ENCODE results near the gene GALNTL6. TPM values are rescaled to one million over a fixed set of nuclear protein-coding genes. Genes with fewer than 3 reads are reported as not detected.

The GALNTL6 gene
- total and polyA plus RNA-seq, 2 experiments from 2014 or later, result 0.38 to 0.40 TPM

DNA sequence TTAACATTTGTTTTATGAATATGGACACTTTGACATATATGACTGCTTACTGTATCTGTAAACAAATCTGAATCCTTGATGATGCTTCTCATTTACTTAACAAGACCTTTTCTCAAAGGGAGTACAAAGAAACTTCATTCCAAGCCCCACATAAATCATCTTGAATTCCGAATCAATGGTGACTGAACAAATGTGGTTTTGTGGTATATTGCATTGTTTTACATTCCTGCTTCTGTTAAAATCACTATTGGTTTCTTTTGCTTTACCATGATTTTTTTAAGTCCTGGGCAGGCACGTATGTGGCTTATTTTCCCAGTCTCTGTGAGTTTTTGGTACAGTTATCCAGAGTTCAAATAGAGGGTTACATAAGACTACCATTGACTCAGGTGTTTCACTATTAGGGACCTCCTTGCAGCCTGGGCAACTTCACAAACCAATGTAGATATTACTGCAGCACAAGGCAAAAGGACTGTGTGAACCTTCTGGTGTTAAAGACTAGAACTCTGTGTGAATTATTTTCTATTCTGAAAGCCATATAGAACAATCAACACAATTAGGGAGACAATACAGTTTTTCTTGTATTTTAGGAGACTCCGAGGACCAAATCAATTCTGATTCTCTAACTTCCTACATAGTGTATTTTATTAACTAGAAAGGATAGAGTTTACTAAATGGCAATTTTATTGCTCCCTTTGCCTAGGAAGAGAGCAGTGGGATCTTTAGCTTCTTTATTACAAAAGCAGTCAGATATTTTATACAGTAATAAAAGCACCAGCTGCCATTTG lies 196.4 kb downstream of the GALNTL6 start:
- H3K27me3 Mint-ChIP-seq (ENCODE audit: insufficient read depth, low read depth, poor library complexity), result no peaks in the 10 kb centered on the region
- H3K9me3 Mint-ChIP-seq, result no peaks in the 10 kb centered on the region
- H3K27ac Mint-ChIP-seq, result no peak overlapping the region
- H3K4me3 Mint-ChIP-seq, result no peak overlapping the region
- no peaks in the 10 kb centered on the region for H3K36me3 ChIP-seq (ENCODE audit: insufficient read depth)
- TF ChIP-seq, protein P1, sequence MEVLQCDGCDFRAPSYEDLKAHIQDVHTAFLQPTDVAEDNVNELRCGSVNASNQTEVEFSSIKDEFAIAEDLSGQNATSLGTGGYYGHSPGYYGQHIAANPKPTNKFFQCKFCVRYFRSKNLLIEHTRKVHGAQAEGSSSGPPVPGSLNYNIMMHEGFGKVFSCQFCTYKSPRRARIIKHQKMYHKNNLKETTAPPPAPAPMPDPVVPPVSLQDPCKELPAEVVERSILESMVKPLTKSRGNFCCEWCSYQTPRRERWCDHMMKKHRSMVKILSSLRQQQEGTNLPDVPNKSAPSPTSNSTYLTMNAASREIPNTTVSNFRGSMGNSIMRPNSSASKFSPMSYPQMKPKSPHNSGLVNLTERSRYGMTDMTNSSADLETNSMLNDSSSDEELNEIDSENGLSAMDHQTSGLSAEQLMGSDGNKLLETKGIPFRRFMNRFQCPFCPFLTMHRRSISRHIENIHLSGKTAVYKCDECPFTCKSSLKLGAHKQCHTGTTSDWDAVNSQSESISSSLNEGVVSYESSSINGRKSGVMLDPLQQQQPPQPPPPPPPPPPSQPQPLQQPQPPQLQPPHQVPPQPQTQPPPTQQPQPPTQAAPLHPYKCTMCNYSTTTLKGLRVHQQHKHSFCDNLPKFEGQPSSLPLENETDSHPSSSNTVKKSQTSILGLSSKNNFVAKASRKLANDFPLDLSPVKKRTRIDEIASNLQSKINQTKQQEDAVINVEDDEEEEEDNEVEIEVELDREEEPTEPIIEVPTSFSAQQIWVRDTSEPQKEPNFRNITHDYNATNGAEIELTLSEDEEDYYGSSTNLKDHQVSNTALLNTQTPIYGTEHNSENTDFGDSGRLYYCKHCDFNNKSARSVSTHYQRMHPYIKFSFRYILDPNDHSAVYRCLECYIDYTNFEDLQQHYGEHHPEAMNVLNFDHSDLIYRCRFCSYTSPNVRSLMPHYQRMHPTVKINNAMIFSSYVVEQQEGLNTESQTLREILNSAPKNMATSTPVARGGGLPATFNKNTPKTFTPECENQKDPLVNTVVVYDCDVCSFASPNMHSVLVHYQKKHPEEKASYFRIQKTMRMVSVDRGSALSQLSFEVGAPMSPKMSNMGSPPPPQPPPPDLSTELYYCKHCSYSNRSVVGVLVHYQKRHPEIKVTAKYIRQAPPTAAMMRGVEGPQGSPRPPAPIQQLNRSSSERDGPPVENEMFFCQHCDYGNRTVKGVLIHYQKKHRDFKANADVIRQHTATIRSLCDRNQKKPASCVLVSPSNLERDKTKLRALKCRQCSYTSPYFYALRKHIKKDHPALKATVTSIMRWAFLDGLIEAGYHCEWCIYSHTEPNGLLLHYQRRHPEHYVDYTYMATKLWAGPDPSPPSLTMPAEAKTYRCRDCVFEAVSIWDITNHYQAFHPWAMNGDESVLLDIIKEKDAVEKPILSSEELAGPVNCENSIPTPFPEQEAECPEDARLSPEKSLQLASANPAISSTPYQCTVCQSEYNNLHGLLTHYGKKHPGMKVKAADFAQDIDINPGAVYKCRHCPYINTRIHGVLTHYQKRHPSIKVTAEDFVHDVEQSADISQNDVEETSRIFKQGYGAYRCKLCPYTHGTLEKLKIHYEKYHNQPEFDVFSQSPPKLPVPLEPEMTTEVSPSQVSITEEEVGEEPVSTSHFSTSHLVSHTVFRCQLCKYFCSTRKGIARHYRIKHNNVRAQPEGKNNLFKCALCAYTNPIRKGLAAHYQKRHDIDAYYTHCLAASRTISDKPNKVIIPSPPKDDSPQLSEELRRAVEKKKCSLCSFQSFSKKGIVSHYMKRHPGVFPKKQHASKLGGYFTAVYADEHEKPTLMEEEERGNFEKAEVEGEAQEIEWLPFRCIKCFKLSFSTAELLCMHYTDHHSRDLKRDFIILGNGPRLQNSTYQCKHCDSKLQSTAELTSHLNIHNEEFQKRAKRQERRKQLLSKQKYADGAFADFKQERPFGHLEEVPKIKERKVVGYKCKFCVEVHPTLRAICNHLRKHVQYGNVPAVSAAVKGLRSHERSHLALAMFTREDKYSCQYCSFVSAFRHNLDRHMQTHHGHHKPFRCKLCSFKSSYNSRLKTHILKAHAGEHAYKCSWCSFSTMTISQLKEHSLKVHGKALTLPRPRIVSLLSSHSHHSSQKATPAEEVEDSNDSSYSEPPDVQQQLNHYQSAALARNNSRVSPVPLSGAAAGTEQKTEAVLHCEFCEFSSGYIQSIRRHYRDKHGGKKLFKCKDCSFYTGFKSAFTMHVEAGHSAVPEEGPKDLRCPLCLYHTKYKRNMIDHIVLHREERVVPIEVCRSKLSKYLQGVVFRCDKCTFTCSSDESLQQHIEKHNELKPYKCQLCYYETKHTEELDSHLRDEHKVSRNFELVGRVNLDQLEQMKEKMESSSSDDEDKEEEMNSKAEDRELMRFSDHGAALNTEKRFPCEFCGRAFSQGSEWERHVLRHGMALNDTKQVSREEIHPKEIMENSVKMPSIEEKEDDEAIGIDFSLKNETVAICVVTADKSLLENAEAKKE (CRISPR knock-in tag; IDR thresholded peaks at IDR 0.05), result no peak
- no peak for TF ChIP-seq POLR2AphosphoS5 (IDR thresholded peaks at IDR 0.05; ENCODE audit: low read depth)
- TF ChIP-seq EZH2 (IDR thresholded peaks at IDR 0.05; ENCODE audit: low read depth, unreplicated experiment), result no peak
- no peak for TF ChIP-seq CREB1 (CRISPR knock-in tag; IDR thresholded peaks at IDR 0.05; ENCODE audit: low read depth)
- TF ChIP-seq STAT1 (IDR thresholded peaks at IDR 0.05; ENCODE audit: unreplicated experiment), result no peak
- no peak for TF ChIP-seq CTCF (conservative IDR thresholded peaks at IDR 0.05; ENCODE audit: low read depth in 2 of 2)
- TF ChIP-seq, protein P2, sequence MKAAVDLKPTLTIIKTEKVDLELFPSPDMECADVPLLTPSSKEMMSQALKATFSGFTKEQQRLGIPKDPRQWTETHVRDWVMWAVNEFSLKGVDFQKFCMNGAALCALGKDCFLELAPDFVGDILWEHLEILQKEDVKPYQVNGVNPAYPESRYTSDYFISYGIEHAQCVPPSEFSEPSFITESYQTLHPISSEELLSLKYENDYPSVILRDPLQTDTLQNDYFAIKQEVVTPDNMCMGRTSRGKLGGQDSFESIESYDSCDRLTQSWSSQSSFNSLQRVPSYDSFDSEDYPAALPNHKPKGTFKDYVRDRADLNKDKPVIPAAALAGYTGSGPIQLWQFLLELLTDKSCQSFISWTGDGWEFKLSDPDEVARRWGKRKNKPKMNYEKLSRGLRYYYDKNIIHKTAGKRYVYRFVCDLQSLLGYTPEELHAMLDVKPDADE (IDR thresholded peaks at IDR 0.05), result no peak
- TF ChIP-seq JUNB (IDR thresholded peaks at IDR 0.05; ENCODE audit: unreplicated experiment), result no peak
- no peak for TF ChIP-seq NANOG (IDR thresholded peaks at IDR 0.05; ENCODE audit: borderline replicate concordance)
- TF ChIP-seq REST (IDR thresholded peaks at IDR 0.05; ENCODE audit: unreplicated experiment), result no peak
- no peak for TF ChIP-seq ZNF114 (CRISPR knock-in tag; IDR thresholded peaks at IDR 0.05)
- no peak for TF ChIP-seq EZH2phosphoT487 (IDR thresholded peaks at IDR 0.05; ENCODE audit: unreplicated experiment)
- no peak for TF ChIP-seq ZNF331 (CRISPR knock-in tag; IDR thresholded peaks at IDR 0.05; ENCODE audit: low read depth)
- DNase-seq (ENCODE audit: low spot score) (no peak), ATAC-seq (no peak)
- no peak overlapping the region for H3K27ac ChIP-seq (ENCODE audit: low read depth)
- peaks cover 3% of the 10 kb centered on the region; the same call in 2 of the 3 replicates for H3K36me3 Mint-ChIP-seq (ENCODE audit: low read depth)
- no peaks in the 10 kb centered on the region for H3F3A ChIP-seq (replicated peaks; ENCODE audit: low read depth)
- H4K20me1 ChIP-seq (replicated peaks; ENCODE audit: insufficient read depth), result no peaks in the 10 kb centered on the region
- H3K9me2 ChIP-seq (ENCODE audit: insufficient read depth), result no peaks in the 10 kb centered on the region
- H3K4me2 ChIP-seq, result no peak overlapping the region
- no peak overlapping the region for H2AFZ ChIP-seq
- no peaks in the 10 kb centered on the region for H3K79me2 ChIP-seq (replicated peaks; ENCODE audit: insufficient read depth)
- H3K4me3 ChIP-seq, result no peak overlapping the region
- peaks cover 37% of the 10 kb centered on the region for H3K4me1 ChIP-seq (ENCODE audit: insufficient read depth)
- peaks cover 20% of the 10 kb centered on the region for H3K27me3 ChIP-seq (ENCODE audit: insufficient read depth)
- H3K4me1 Mint-ChIP-seq, result peaks cover 37% of the 10 kb centered on the region
